SH-SY5Y (cell line): Measurements from ENCODE around the gene AMH.

Experiments used
- GATA2 ChIP-seq: IDR thresholded peaks from 2 replicates; pipeline ENCODE4 v1.6.1; 2011; ENCODE audit warnings: mild to moderate bottlenecking, low read depth, low read length
- GATA3 ChIP-seq: IDR thresholded peaks from 2 replicates; pipeline ENCODE4 v1.6.1; 2011; ENCODE audit warnings: low read depth, mild to moderate bottlenecking, low read length, moderate library complexity

The AMH gene

DNA sequence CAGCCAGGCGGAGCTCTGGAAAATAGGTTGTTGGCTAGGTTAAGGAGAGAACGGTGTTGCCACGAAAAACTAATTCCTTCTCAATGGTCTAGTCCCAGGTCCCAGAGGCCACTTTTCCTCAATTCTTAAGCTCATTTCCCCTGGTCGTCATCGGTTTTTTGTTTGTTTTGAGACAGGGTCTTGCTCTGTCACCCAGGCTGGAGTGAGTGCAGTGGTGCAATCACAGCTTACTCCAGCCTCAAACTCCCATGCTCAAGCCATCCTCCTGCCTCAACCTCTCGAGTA, 11.3 kb upstream of the AMH start:
- no peak for TF ChIP-seq GATA2
- TF ChIP-seq GATA3: no peak

GRCh38 chr19:2239173-2239572, 9.9 kb upstream of the AMH start:
- TF ChIP-seq GATA3 (no peak), GATA2 (no peak)

DNA sequence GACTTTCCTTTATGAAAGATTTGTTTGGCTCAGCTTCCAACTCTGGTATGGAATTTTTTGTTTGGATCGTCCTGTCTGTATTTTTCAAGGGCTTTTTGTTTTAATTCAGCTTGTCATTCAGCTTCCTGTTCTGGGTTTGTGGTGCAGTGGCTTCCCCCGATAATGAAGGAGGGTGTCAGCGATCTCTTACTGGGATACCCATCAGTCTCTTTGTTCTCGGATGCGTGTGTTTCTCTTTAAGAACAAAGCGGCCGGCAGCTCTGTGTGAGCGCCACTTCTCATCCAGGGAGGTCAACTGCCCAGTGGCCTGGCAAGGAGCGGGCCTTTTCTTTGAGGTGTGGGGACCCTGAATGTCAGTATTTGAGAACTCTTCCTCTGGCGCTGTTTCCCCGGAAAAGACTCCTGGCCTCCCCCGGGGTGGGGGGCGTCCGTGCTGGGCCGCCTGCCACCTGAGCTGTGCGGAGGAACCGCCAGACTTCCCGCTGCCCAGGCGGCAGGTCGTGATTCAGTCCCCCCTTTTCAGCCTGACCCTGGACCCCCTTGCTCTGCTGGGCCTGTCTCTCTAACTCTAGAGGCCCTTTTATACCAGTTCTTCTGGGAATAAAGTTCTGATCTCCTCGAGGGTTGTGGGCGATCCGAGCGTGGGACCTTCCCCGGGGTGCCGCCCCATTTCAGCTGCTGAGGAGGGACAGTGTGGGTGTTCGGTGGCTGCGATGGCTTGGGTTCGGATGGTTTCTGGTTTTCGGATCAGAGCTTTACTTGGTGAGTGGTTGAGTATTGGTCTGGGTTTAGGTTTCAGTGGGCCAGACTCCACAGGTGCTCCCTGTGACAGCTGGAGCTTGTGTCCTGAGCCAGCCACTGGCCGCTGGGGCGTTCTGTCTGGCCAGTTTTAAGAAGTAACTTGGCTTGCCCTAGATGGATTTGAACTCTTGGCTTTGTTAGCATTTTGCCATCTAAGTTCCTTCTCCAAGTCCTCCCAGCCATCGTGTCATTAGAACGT, 9.1 kb upstream of the AMH start:
- no peak for TF ChIP-seq GATA2
- no peak for TF ChIP-seq GATA3

- TF ChIP-seq GATA2 (no peak), GATA3 (no peak)
These were observed 8.0 kb upstream of the AMH start for GRCh38 chr19:2240881-2241760.

- TF ChIP-seq GATA3 (no peak), GATA2 (no peak)
These were observed 7.0 kb upstream of the AMH start for GRCh38 chr19:2242092-2242537.

DNA sequence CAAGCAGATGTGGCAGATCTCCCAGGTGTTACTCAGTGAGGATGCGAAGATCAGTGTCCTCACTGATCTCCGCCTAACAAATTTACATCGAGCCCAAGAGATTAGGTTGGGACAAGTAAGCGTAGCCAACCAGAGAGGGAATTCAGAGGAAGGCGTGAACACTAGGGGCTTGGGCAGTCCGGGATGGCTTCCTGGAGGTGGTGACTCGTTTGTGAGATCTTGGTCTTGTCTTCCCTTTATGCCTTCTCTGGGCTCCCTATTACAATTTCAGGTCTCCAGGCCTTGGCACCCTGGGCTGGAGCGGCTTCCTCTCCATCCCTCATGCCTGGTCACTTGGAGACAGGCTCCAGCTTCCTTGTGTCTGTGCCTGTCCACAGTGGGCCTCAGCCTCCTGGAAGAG, 6.3 kb upstream of the AMH start:
- no peak for TF ChIP-seq GATA2
- TF ChIP-seq GATA3: no peak

DNA sequence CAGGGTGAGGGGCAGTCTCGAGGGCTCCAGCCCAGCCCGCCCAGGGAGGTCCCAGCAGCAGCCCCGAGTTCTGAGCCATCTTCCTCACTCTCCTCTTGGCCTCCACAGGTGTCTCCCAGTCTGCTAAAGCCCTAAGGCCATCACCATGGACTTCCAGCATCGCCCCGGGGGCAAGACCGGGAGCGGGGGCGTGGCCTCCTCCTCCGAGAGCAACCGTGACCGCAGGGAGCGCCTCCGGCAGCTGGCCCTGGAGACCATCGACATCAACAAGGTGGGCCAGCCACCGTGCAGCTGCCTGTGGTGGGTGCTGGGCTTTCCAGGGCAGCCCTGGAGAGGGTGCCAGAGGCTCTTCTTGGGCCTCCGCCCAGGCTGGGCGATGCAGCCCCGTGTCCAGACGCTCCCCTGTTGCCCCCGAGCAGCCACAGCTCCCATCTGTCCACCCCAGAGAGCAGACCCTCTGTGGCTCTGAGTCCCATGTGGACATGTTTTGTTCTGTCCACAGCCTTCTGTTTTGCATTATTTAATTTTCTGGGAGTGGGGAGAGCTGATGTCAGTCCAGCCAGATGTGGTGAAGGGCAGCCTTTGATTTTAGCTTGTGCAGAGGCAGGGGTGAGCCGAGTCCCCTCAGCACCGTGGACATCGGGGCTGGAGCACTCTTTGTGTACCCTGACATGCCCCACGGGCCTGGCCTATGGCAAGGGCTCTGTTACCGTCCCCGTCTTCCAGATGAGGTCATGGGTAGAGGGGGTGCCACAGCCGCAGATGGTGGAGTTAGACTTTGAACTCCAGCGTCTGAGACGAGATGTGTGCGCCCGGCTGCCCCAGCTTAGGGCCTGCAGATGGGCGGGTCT, 5.6 kb upstream of the AMH start:
- TF ChIP-seq GATA3: no peak
- TF ChIP-seq GATA2: no peak

GRCh38 chr19:2244125-2244411, 5.1 kb upstream of the AMH start:
- TF ChIP-seq GATA2 (no peak), GATA3 (no peak)

DNA sequence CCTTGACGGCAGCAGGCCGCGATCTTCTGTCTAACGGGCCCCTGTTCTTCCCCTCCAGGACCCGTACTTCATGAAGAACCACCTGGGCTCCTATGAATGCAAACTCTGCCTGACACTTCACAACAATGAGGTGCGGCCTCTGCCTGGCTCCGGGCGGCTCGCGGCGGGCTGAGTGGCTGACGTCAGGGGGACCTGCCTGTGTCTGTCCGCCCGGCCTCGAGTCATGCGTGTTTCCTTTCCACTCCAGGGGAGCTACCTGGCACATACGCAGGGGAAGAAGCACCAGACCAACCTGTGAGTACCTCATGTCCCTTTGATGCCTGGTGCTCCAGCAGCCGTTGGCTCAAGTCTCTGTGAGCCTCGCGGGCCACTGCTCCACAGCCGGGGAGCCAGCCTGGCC, 4.6 kb upstream of the AMH start:
- no peak for TF ChIP-seq GATA3
- no peak for TF ChIP-seq GATA2

DNA sequence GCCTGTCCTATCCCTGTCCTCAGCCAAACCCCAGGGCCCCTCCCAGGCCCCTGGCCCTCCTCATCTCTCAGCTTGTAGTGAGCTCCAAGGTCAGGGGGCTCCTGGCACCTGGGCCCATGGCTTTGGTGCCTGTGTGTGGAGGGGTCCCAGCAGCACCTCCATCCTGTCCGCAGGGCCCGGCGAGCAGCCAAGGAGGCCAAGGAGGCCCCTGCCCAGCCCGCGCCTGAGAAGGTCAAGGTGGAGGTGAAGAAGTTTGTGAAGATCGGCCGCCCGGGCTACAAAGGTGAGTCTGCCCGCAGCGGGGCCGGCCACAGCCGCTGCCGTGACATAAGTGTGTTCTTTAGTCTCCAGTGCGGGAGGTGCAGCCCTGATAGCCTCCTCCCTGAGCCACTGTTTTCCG, 3.9 kb upstream of the AMH start:
- TF ChIP-seq GATA3 (no peak), GATA2 (no peak)

DNA sequence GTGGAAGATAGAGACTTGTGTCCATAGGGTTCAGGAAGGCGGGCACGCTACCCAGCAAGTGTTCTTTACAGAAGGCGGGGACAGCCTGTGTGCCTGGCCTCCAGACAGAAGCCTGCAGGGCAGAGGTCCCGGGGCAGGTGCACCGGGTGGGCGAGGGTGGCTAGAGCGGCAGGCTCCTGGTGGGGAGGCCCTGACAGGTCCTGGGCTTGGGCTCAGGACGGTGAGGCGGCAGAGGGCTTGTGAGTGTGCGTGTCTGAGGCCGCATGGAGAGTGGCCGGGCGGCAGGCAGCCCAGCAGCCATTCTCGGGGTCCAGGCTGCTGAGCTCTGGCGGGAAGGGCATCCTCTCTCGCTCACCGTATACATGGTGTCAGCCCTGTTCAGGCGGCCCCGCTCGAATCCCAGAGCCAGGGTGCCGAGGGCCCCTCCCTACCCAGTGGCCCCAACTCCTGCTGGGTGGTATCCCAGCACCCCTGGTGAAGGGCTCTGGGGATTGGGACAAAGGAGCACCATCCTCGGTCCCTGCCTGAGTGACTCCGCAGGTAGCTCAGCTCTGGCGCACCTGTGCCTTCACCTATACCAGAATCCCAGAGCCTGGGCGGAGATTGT, 3.0 kb upstream of the AMH start:
- TF ChIP-seq GATA3: no peak
- no peak for TF ChIP-seq GATA2

- TF ChIP-seq GATA3 (no peak), GATA2 (no peak)
These were observed 2.2 kb upstream of the AMH start for GRCh38 chr19:2246801-2247361.

GRCh38 chr19:2247433-2248101, 1.6 kb upstream of the AMH start:
- TF ChIP-seq GATA2 (no peak), GATA3 (no peak)
